COR-L47 (cell line): ENCODE measurements around the gene MFRP.

Experiments used
- DNase-seq: peaks from one replicate; lab custom pipeline; 2025; lab: John Stamatoyannopoulos, UW

Gene MFRP

DNA sequence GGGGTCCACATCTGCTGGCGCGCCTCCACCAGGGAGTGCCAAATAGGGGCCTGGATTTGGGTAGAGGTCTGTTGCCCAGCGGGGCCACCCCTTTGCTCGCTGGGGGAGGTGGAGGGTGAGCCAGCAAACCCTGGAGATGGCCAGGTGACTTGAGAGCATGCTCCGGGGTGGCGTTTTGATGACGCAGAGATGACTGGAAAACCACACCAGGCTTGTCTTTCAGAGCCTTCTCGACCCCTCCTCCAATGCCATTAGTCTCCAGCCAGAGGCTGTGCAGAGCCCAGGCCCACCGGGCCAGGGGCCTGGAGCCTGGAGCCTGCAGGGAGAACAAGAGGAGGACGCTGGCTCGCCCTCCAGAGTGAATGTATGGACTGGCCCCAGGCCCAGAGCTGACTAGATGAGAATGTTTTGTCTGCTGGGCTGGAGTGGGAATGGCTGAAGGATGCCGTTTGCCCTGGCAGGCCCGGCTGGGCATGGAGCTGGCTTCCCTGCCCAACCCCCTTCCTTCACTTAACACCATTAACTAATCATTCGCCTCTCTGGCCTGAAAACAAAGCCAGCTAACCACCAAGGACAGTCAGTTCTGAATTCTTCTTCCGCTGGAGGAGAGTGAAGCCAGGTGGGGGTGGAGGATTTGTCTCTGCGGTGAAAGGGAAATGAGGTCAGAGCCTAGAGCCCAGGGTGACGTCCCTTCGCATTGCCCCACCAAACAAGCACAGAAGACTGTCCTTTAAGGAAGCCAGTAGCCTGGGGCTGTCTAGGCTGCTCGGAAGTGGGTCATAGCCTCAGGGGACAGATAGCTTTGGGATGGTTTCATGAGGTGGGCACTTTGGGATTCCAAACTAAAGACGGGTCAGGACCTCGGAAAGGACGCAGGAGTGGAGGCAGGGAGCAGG lies 28.0 kb downstream of the MFRP start:
- no peak for DNase-seq

DNA sequence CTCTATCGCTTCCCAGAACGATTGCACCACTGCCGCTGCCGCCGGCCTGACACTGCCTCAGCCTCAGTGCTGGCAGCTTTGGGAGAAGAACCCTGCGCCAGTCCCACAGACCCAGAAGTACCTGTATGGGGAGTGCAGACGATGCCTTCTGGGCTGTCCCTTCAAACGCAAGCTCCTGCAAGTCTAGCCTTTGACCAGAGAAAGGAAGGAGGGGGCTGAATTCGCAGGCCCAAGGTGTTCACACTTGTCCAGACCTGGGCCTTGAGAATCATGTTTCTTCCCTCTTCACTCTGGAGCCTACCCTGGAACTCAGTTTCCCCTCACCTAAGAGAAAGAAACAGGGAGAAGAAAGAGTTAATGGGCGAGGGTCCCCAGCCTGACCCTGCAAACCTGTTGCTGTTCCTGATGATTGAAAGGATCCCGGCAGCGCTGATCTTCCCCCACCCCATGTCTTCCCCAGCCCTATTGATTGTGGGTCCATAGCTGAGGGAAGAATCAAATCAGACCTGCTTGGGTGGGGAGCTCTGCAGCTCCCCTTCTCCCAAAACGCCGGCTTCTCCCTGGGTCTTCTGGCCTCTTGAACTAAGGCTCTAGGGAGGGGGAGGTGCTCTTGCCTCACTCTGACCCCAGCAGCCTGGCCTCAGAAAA lies 28.8 kb downstream of the MFRP start:
- no peak for DNase-seq

DNA sequence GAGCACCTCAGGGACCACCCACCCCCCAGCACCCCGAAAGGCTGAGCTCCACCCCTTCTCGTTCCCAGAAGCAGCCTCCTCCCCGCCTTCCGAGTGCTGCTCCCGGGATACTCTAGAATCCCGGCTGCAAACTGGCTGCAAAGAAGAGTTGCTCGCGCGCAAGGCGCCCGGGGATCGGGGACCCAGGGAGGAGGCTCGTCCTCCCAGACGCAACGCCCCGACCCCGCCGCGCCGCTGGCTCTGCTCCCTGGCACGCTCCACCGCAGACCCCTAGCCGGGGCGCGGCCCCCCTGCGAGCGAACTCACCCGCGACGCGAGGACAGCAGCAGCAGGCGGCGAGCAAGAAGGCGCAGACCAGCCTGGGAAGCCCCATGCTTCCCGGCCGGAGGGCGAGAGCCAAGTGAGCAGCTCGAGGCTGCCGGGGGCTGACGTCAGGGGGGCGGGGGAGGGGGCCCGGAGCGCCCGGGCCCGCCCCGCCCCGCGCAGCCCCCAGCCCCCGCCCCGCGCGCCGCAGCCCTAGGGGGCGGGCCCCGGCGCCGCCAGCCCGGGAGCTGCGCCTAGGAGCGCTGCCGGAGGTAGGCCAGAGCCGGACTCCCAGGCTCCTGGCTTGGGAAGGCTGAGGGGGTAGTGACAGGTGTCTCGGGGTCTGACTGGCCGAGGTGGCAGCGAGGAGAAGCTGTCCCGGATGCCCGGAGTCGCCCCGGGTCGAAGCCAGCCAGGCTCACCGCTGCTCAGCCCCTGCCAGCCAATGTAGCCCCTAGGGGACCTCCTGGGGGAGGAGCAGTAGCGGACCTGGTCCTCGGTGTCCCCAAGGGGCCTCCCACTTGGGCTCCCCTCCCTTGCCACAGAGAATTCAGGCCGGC lies 29.5 kb downstream of the MFRP start, which contains the start of gene MCAM:
Gene MCAM (minus strand): TSS at position 402 of the 863 bp plus-strand sequence. CDS start 29 bp downstream, at position 373.
- DNase-seq, result no peak

DNA sequence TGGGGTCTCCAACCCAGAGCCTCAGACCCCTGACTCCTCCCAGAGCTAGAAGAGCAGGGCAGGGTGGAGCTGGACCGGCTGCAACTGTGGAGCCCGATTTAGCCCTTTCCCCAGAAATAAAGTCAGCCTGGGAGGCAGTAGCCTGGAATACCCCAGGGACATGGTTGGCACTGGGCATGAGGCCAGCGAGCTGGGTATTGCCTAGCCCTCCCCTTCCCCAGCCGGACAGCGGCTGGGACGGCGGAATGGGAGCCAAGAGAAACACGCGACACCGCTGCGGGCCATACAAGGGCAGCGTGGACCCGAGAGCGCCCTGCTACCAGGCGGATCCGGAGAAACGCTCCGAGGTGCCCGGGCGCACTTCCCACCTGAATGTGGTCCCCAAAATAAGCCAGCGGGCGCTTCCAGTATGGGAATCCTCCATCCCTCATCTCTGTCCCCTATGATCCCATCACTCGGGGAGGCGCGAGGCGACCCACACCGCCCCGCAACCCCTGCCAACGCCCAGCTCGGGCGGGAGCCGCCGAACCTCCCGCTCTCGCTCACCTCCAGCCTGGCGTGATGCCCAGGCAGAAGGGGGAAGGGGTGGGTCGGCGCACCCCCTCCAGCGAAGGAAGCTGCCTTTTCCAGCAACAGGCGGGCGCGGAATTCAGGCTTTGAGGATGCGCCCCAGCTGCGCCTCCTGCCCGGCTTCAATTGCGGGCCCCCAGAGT lies 30.3 kb downstream of the MFRP start:
- DNase-seq, result peak; percentile 77

DNA sequence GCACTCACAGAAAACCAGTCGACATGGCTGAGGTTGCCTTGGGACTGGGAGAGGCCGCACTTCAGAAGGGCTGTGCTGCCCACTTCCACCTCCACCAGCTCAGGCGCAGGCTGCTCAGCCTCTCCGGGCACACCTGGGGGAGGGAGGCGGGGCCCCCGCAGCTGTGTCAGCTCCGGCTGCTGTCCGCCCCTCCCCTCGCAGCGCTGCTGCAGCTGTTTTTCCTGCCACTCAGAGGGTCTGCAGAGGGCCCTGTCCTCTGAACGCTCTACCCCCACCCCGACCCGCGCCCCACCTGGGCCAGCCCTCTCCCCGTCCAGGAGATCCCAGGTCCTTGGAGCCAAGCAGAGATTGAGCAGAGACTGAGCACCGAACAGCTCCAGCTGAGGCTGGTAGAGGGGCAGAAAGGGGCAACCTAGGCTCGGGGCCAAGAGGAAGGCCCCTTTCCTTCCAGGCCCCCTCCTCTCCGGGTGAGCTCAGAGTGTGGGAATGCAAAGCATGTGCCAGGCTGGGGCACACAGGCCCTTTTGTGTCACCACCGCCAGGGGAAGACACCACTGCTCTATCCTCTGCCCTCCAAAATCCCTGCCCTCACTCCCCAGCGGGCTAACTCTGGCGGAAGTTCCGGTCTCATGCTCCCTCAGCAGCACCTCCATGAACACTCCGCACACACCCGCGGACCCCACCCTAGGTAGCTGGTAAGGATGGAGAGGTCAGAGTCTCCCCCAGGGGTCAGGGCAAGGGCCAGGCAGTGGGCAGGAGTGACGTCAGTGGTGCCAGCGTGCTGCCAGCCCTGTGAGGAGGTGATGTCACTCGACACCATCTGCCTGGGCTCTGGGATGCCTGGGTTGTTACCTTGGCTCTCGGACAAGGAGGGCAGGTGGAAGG lies 31.1 kb downstream of the MFRP start:
- peak; percentile 41 for DNase-seq

- no peak for DNase-seq
Observed at GRCh38 chr11:119314726-119315125, 31.8 kb downstream of the MFRP start.

DNA sequence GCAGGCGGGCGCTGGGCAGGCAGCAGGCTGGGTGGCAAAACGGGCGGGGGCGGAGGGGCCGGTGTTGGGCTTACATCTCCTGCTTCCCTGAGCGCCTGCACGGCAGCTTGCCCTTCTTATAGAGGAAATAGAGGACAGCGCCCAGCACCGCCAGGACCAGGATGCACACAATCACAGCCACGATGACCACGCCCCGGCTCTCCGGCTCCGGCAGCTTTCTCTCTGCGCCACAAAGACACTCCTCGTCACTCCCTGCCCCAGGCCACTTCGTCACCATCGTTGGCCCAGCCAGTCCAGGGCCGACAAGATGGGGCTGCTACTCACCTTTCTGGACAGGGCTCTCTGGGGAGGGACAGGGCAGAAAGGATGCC lies 35.8 kb downstream of the MFRP start:
- no peak for DNase-seq

DNA sequence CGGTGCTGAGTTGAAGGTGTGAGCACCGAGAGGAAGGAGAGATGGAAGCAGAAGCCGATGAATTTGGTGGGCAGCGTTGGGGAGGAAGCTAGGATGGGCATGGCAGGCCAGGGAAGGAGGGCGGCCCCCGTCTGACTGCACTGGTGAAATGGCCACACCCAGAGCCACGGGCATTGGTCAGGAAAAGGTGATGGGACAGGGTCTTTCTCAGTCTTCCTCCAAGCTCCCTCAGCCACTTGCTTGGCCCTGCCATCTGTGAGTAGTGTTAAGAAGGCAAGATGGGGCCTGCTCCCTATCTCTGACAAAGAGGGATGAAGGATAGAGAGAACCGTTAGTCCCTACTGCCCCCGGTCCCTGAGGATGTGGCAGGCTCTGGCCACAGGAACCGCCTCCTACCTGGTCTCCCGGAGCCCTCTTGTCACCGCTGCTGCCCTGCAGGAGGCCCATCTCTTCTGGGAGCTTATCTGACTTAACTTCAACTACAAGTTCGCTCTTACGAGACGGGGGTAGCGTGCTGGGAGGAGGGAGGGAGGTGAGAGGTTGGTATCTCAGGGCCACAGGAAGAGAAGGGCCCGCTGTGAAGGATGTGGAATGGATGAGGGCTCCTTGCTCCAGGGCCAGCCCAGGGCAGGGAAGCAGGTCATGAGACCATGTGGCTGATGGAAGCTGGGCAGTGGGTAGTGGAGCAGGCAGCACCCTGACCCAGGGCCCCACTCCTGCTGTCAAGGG lies 36.4 kb downstream of the MFRP start:
- DNase-seq, result no peak

DNA sequence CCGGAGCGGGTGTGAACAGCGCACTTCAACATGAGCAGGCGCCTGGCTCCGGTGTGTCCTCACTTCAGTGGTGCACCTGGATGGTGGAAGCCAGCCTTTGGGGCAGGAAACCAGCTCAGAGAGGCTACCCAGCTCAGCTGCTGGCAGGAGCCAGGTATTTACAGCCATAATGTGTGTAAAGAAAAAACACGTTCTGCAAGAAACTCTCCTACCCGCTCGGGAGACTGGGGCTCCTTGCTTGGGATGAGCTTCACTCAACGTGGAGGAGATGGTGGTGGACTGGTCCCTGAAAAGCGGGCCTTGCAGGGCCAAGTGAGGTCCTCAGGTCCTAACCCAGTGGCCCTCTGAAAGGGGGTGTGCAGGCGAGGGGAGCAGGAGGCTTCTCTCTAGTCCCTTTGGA lies 37.1 kb downstream of the MFRP start:
- DNase-seq, result no peak

- no peak for DNase-seq
Observed at GRCh38 chr11:119307974-119308373, 38.5 kb downstream of the MFRP start.

- no peak for DNase-seq
Observed at GRCh38 chr11:119307219-119307618, 39.3 kb downstream of the MFRP start.

DNA sequence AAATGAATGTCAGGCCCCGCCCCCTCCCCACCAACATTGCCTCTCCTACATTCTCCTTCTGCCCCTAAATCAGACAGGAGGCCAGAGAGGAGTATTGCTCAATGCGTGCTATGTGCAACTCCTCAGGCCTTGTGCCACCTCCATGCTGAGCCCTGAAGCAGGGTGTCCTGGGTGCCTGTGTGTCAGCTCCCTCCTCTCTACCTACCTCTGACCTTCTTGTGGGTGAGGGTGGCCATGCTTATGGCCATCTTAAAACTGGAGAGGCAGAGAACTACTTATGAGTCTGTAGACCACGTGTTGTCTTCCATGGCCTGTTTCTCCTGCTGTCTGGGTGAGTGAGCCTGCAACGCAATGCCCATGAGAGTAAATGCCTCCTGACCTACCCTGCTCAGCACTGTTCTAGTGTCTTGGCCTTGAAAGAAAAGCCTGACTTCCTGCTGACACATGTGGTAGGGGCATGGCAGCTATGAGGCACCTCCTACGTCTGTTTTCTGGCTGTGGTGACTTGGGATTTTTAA lies 40.1 kb downstream of the MFRP start:
- no peak for DNase-seq

- no peak for DNase-seq
Observed at GRCh38 chr11:119305556-119306372, 40.7 kb downstream of the MFRP start.

- no peak for DNase-seq
Observed at GRCh38 chr11:119303227-119303718, 43.2 kb downstream of the MFRP start.

GRCh38 chr11:119300198-119300964 lies 46.1 kb downstream of the MFRP start:
- no peak for DNase-seq

DNA sequence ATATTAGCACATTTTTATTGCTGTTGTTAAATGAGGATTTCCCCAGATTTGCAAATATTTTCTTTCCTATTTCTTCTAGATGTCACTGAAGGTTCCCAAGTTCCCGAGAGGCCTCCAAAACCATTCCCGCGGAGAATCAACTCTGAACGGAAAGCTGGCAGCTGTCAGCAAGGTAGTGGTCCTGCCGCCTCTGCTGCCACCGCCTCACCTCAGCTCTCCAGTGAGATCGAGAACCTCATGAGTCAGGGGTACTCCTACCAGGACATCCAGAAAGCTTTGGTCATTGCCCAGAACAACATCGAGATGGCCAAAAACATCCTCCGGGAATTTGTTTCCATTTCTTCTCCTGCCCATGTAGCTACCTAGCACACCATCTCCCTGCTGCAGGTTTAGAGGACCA lies 47.1 kb downstream of the MFRP start:
- DNase-seq, result no peak

DNA sequence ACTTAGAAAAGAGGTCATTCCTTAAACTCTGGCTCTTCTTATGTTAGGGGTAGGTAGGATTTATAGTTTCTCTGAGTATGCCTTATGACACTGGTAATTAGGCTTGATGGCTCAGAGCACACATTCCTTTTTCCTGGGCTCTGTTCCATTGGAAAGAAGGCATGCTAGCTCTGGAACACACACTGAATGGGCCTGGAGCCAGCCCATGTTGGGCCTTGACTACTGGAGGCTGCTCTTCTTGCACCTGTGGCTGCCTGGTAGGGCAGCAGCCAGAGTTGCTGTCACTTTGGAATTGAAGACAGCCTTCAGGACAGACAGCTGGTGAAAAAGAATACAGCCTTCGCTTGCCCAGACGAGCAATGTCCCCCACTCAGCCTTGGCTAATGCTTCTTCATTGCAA lies 47.8 kb downstream of the MFRP start:
- no peak for DNase-seq

DNA sequence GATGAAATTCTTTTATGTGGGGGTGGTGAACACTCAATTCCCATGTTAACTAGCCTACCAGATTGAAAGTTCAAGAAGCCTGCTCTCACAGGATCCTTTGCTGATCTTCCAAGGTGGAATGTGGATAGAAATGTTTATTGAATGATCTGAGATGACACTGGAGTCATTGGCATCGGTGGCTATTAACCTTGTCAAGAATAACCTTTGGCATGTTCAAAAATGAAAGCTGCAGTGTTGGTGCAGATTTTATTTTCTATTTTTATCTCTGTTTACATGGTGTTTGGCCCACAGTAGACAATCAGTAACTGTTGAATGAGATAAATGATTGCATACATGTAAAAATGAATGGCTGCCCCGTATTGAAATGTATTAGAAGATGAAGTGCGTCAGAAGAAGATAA lies 48.6 kb downstream of the MFRP start:
- DNase-seq, result no peak
